GM10266 (cell line): ENCODE data around the gene TAS1R1.

Experiments used
- DNase-seq: peaks from one replicate; pipeline ENCODE4 v3.0.0; 2012; ENCODE audit errors: extremely low spot score
- TF ChIP-seq, protein P1 (sequence below): IDR thresholded peaks from 2 replicates; pipeline ENCODE4 v1.5.1; 2012; ENCODE audit warnings: mild to moderate bottlenecking, low read depth; ENCODE audit not compliant: control insufficient read depth, insufficient read depth; ENCODE audit errors: missing control alignments

TAS1R1 gene

DNA sequence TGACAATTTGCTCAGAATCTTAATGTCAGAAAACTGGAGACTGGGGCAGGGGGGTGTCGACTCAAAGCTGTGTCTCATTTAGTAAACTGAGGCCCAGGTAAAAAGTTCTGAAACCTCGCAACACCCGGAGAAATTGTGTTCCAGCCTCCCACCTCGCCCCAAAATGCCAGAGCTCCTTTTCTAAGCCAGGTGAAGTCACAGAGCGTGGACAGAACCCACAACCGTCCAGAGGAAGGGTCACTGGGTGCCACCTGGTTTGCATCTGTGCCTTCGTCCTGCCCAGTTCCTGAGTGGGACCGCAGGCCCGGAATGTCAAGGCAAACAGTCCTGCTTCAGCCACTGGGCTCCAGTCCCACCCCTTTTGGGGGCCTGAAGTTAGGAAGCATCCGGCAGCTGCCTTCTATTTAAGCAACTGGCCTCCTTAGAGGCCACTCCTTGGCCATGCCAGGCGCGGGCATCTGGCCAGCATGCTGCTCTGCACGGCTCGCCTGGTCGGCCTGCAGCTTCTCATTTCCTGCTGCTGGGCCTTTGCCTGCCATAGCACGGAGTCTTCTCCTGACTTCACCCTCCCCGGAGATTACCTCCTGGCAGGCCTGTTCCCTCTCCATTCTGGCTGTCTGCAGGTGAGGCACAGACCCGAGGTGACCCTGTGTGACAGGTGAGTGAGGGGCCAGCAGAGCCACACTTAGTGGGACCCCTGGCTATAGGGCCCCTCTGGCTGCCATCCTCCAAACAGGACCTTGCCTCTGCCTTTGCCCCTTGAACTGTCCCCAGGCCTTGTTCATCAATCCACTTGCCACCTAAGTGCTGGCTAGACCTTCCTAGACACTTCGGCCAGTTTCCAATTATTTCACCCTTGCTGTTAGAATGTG is at the start of gene TAS1R1:
TSS of gene TAS1R1 (plus strand) at position 401 of the 872 bp plus-strand sequence. CDS start at position 468, 67 bp downstream.
- no peak for DNase-seq
- TF ChIP-seq, protein P1, sequence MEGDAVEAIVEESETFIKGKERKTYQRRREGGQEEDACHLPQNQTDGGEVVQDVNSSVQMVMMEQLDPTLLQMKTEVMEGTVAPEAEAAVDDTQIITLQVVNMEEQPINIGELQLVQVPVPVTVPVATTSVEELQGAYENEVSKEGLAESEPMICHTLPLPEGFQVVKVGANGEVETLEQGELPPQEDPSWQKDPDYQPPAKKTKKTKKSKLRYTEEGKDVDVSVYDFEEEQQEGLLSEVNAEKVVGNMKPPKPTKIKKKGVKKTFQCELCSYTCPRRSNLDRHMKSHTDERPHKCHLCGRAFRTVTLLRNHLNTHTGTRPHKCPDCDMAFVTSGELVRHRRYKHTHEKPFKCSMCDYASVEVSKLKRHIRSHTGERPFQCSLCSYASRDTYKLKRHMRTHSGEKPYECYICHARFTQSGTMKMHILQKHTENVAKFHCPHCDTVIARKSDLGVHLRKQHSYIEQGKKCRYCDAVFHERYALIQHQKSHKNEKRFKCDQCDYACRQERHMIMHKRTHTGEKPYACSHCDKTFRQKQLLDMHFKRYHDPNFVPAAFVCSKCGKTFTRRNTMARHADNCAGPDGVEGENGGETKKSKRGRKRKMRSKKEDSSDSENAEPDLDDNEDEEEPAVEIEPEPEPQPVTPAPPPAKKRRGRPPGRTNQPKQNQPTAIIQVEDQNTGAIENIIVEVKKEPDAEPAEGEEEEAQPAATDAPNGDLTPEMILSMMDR, result no peak

DNA sequence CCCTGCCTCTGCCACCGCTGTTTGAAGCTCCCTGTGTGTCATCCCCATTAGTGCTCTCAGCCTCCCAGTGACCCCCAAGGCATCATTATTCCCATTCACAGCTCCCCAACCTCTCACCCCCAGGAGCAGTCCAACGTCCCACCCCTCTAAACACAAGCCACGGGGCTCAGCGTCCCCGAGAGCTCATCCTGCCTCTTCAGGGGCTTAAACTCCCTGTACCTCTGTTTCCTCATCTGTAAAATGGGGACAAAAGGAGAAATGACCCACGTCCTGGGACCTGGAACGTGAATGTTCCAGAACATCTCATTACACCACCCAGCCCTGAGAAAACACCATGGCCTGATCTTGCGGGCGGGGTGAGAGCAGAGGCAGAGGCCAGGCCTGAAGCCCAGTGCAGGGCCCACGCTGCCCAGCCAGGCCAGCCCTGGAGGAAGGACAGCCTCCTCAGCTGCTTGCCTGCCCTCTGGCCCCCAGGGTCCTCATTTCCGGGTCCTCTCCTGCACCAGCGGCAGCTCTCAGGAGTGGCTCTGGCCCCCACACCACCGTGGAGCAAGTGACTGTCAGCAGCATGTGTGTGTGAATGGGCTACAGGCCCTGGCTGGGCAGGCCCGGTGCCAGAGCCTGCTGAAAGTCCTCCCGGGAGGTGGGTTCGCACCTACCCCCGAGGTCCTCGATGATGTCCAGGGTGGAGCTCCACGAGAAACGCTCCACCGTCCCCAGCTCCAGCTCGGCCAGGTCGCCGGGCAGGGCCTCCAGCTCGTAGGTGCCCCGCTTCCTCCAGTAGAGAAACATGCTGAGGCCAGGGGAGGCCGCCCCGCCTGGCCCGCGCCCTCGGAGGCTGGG is 49.5 kb upstream of the TAS1R1 start:
- TF ChIP-seq, protein P1, result no peak

DNA sequence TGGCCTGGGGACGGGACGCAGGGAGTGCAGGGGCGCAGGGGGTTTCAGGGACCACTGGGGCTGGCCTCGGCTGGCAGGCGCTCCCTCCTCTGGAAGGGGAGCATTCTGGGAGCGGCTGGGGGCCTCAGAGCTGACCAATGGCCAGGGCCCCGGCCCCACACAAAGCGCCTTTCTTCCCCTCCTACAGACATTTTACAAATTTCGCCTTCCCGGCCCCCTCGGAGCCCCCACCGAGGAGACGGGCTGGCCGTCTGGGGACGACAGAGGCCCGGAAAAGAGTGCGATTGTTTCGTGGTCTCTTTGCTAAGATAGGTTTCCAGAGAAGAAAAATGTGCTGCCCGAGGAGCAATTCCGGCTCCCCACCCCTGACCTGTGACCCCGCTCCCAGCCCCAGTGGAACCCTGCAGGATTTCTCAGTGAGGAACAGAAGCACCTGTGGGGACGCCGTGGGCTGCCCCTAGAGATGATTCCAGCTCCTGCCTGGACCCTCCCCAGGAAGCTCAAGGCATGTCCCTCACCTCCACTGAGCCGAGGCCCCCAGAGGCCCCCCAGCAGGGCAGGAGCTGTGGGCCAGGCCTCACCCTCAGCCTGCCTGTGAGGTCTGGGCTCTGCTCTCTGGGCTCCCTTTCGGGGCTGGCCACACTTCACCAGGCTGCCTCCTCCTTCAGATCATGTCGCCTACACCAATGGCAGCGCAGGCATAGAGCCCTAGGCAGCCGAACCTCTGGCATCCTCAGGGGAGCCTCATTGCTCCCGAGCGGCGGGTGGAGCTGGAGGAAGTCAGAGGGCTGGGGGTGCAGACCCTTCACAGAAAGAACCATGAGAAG is 48.7 kb upstream of the TAS1R1 start:
- no peak for DNase-seq
- TF ChIP-seq, protein P1, result no peak

More for the DNA sequence above, 49.5 kb upstream of the TAS1R1 start:
- no peak for DNase-seq

DNA sequence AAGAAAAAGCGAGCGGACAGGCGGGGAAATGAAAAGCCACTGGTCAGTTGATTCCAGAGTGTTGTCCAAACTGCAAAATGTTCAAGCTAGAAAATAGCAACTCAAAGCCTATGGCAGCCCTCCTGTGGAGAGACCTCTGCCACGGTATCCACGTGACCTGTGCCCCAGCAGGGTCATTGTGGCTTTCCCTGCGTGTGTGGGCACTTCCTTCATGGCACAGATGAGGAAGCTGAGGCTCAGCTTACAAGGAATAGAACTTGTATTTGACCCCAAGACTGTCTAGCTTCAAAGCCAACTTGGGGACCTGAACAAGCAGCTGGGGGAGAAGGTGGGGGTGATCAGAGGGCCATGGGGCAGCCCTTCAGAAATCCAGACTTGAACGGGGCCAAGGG is 48.1 kb upstream of the TAS1R1 start:
- DNase-seq, result no peak
- TF ChIP-seq, protein P1, result no peak

DNA sequence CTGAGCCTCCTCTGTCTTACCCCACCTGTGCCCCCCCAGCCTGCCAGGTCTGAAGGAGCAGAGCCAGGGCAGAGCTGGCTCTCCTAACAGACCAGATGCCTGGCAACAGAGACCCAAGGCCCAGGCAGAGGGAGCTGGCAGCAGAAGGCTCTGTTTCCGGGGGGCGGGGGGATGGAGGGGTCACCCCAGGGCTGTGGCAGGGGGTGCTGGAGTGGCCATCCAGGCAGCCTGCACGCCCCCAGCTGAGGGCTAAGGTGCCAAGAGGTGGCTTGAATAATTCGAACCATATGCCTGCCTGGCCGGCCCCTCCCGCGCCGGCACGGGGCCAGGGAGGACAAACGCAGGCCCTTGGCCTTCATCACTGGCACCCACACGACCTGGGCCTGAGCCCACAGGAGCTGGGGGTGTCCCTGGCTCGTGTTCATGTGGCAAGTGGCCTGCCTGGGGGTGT is 47.6 kb upstream of the TAS1R1 start:
- DNase-seq, result no peak
- TF ChIP-seq, protein P1, result no peak

DNA sequence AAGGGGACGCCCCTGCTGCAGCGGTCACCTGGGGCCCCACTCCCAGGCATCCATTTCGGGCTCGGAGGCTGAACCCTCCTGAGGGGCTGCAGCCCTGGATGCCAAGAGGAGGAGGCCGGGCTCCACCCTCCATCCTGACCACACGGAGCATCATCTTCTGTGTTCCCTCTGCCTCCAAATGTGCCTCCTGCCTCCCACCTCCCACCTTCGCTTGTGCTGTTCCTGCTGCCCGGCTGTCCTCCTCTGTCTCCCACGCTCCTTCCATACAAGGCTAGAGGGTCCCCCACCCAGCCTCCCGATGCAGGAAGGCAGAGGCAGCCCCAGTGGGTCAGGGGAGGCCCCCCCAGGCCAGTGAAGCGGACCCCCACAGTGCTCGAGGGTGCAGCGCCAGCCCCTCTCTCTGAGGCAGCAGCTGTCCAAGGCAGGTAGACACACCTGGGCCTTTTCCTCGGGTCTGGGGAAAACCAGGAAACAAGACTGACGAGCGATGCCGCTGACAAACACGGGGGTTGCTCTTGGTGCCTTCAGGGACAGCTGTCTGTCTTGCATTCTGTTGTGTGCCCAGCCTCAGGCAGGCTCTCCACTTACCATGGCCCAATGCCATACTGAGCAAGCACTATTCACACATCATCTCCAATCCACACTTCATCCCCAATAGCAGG is 46.8 kb upstream of the TAS1R1 start:
- DNase-seq, result no peak
- TF ChIP-seq, protein P1, result no peak
